GM23338 (cell line): ENCODE data around the gene LTB. TPM values are rescaled to one million over a fixed set of nuclear protein-coding genes. Genes with fewer than 3 reads are reported as not detected.

Source experiments
- ATAC-seq: fragments of 200-7000 bp; cut with Tn5 transposase; 3 replicates; pipeline ENCODE4 v1.9.1; 2020
- DNase-seq: peaks from one replicate; pipeline ENCODE4 v3.0.0-alpha.2; 2015; ENCODE audit warnings: low spot score
- H2AFZ ChIP-seq: fragments of 200-600 bp; sonication (generic); 2 replicates; pipeline ENCODE4 v1.8.0; 2016; ENCODE audit warnings: antibody characterized with exemption, mild to moderate bottlenecking, moderate library complexity
- H3F3A ChIP-seq: fragments of 200-600 bp; sonication (generic); replicated peaks from 2 replicates; pipeline ENCODE4 v1.8.0; 2017; ENCODE audit warnings: antibody characterized with exemption, mixed run types, low read depth
- H3K27ac ChIP-seq: fragments of 200-600 bp; sonication (generic); 2 replicates; pipeline ENCODE4 v1.6.1; 2016; ENCODE audit warnings: low read depth
- H3K27me3 ChIP-seq: fragments of 200-600 bp; sonication (generic); 2 replicates; pipeline ENCODE4 v1.8.0; 2016; ENCODE audit warnings: mild to moderate bottlenecking, mixed run types, moderate library complexity; ENCODE audit not compliant: insufficient read depth
- H3K36me3 ChIP-seq: fragments of 200-600 bp; sonication (generic); 2 replicates; pipeline ENCODE4 v1.8.0; 2016; ENCODE audit warnings: mild to moderate bottlenecking; ENCODE audit not compliant: insufficient read depth
- H3K4me1 ChIP-seq: fragments of 200-600 bp; sonication (generic); 2 replicates; pipeline ENCODE4 v1.8.0; 2016; ENCODE audit warnings: mild to moderate bottlenecking, moderate library complexity; ENCODE audit not compliant: insufficient read depth
- H3K4me2 ChIP-seq: fragments of 200-600 bp; sonication (generic); 2 replicates; pipeline ENCODE4 v1.7.1; 2017; ENCODE audit warnings: mixed run types
- H3K4me3 ChIP-seq: fragments of 200-600 bp; sonication (generic); 2 replicates; pipeline ENCODE4 v1.6.1; 2016; ENCODE audit warnings: mixed run types
- H3K79me2 ChIP-seq: fragments of 200-600 bp; sonication (generic); replicated peaks from 2 replicates; pipeline ENCODE4 v1.8.0; 2017; ENCODE audit warnings: mild to moderate bottlenecking; ENCODE audit not compliant: insufficient read depth
- H3K9me2 ChIP-seq: fragments of 200-600 bp; sonication (generic); 2 replicates; pipeline ENCODE4 v1.8.0; 2017; ENCODE audit not compliant: insufficient read depth
- H4K20me1 ChIP-seq: fragments of 200-600 bp; sonication (generic); replicated peaks from 2 replicates; pipeline ENCODE4 v1.8.0; 2017; ENCODE audit warnings: mild to moderate bottlenecking; ENCODE audit not compliant: insufficient read depth
- H3K27ac Mint-ChIP-seq: 2 replicates; pipeline ENCODE4 v1.8.0; 2020; ENCODE audit warnings: inconsistent platforms, mild to moderate bottlenecking, moderate library complexity, mixed read lengths
- H3K27me3 Mint-ChIP-seq: 3 replicates; pipeline ENCODE4 v1.8.0; 2022; ENCODE audit warnings: low read depth, mild to moderate bottlenecking, moderate library complexity, mixed read lengths, inconsistent platforms; ENCODE audit not compliant: insufficient read depth, poor library complexity
- H3K36me3 Mint-ChIP-seq: 3 replicates; pipeline ENCODE4 v1.8.0; 2021; ENCODE audit warnings: low read depth, mild to moderate bottlenecking, inconsistent platforms, moderate library complexity, mixed read lengths
- H3K4me1 Mint-ChIP-seq: 3 replicates; pipeline ENCODE4 v1.8.0; 2020; ENCODE audit warnings: mild to moderate bottlenecking, inconsistent platforms, mixed read lengths
- H3K4me3 Mint-ChIP-seq: 3 replicates; pipeline ENCODE4 v1.8.0; 2021; ENCODE audit warnings: moderate library complexity, mild to moderate bottlenecking, inconsistent platforms, mixed read lengths
- H3K9me3 Mint-ChIP-seq: 3 replicates; pipeline ENCODE4 v1.8.0; 2020; ENCODE audit warnings: moderate library complexity, mild to moderate bottlenecking, inconsistent platforms, mixed read lengths
- CREB1 ChIP-seq: fragments of 250-450 bp; sonication (Bioruptor Pico); IDR thresholded peaks from 2 replicates; pipeline ENCODE4 v1.5.0; 2020; ENCODE audit warnings: low read depth, mild to moderate bottlenecking, moderate library complexity
- CTCF ChIP-seq, 2 experiments: fragments of 200-600 bp in 1 of 2; sonication (generic) in 1 of 2; conservative IDR thresholded peaks; 2 replicates each; pipeline versions ENCODE4 v1.5.1 to v1.6.1; 2016 to 2017; ENCODE audit warnings: antibody characterized with exemption in 2 of 2, low read depth in 2 of 2, mild to moderate bottlenecking in 2 of 2, moderate library complexity in 1 of 2
- ETS1 ChIP-seq: IDR thresholded peaks from 2 replicates; pipeline ENCODE4 v1.6.1; 2016; ENCODE audit warnings: antibody characterized with exemption
- EZH2 ChIP-seq: fragments of 200-600 bp; sonication (generic); IDR thresholded peaks from one replicate; pipeline ENCODE4 v1.8.0; 2017; ENCODE audit warnings: antibody characterized with exemption, mild to moderate bottlenecking, low read depth; ENCODE audit not compliant: unreplicated experiment
- EZH2phosphoT487 ChIP-seq: fragments of 200-600 bp; sonication (generic); IDR thresholded peaks from one replicate; pipeline ENCODE4 v1.8.1; 2018; ENCODE audit warnings: antibody characterized with exemption; ENCODE audit not compliant: unreplicated experiment
- JUNB ChIP-seq: IDR thresholded peaks from one replicate; pipeline ENCODE4 v1.6.1; 2016; ENCODE audit warnings: antibody characterized with exemption; ENCODE audit not compliant: unreplicated experiment
- NANOG ChIP-seq: IDR thresholded peaks from 2 replicates; pipeline ENCODE4 v1.6.1; 2016; ENCODE audit warnings: antibody characterized with exemption, borderline replicate concordance
- POLR2AphosphoS5 ChIP-seq: IDR thresholded peaks from 2 replicates; pipeline ENCODE4 v1.6.1; 2016; ENCODE audit warnings: antibody characterized with exemption, low read depth
- REST ChIP-seq: IDR thresholded peaks from one replicate; pipeline ENCODE4 v1.6.1; 2018; ENCODE audit warnings: antibody characterized with exemption; ENCODE audit not compliant: unreplicated experiment
- STAT1 ChIP-seq: IDR thresholded peaks from one replicate; pipeline ENCODE4 v1.6.1; 2016; ENCODE audit warnings: antibody characterized with exemption; ENCODE audit not compliant: unreplicated experiment
- ZNF114 ChIP-seq: fragments of 250-450 bp; sonication (Bioruptor Pico); IDR thresholded peaks from 2 replicates; pipeline ENCODE4 v1.5.0; 2020; ENCODE audit warnings: mild to moderate bottlenecking, moderate library complexity
- ZNF331 ChIP-seq: fragments of 250-450 bp; sonication (Bioruptor Pico); IDR thresholded peaks from 2 replicates; pipeline ENCODE4 v1.5.0; 2020; ENCODE audit warnings: low read depth, mild to moderate bottlenecking, moderate library complexity
- ZNF462 ChIP-seq: fragments of 250-450 bp; sonication (Bioruptor Pico); IDR thresholded peaks from 2 replicates; pipeline ENCODE4 v1.5.0; 2020; ENCODE audit warnings: mild to moderate bottlenecking, moderate library complexity
- polyA plus RNA-seq: library from polyadenylated mRNA; unstranded; fragments of >200 nt; fragmentation: Nextera tagmentation; extraction: Ambion mirVana; gene quantifications from 2 replicates; pipeline ENCODE4 v1.2.1, GENCODE V29; 2016
- total RNA-seq: library from RNA; depleted of rRNA; stranded (reverse); fragments of >200 nt; shearing (Covaris generic); gene quantifications from 2 replicates; pipeline ENCODE4 v1.2.3, GENCODE V29; 2014

Gene LTB
- total and polyA plus RNA-seq, 2 experiments from 2014 or later = 1.7 TPM; not detected in 1

GRCh38 chr6:31624070-31624469 is 41.8 kb upstream of the LTB start (continued):
- no peak for TF ChIP-seq CREB1 (CRISPR knock-in tag)
- TF ChIP-seq EZH2 = no peak
- no peak for TF ChIP-seq ZNF331 (CRISPR knock-in tag)
- no peak for TF ChIP-seq NANOG
- TF ChIP-seq ZNF114 = no peak

GRCh38 chr6:31622684-31623091 is 40.5 kb upstream of the LTB start:
- Histone ChIP-seq H3K4me1 (peaks cover 15% of the 10 kb centered on the region), H3K27me3 (no peaks in the 10 kb centered on the region), H3K9me2 (no peaks in the 10 kb centered on the region), H3K79me2 (peaks cover 54% of the 10 kb centered on the region), H4K20me1 (peaks cover 43% of the 10 kb centered on the region), H3K27ac (no peak overlapping the region), H3K4me3 (peak overlapping the region; percentile 100), H2AFZ (no peak overlapping the region), H3K36me3 (peaks cover 52% of the 10 kb centered on the region), H3K4me2 (peak overlapping the region; percentile 99), H3F3A (peaks cover 36% of the 10 kb centered on the region)
- Mint-ChIP-seq H3K27me3 (peaks cover 28% of the 10 kb centered on the region), H3K9me3 (peaks cover 6% of the 10 kb centered on the region), H3K27ac (peak overlapping the region; percentile 99), H3K4me3 (peak overlapping the region; percentile 94), H3K4me1 (peaks cover 9% of the 10 kb centered on the region), H3K36me3 (peaks cover 75% of the 10 kb centered on the region)
- TF ChIP-seq NANOG = no peak
- no peak for TF ChIP-seq JUNB
- no peak for TF ChIP-seq CREB1 (CRISPR knock-in tag)
- TF ChIP-seq EZH2 = no peak
- TF ChIP-seq REST = no peak
- TF ChIP-seq ZNF114 = no peak
- no peak for TF ChIP-seq ZNF331 (CRISPR knock-in tag)
- no peak for TF ChIP-seq ZNF462 (CRISPR knock-in tag)
- TF ChIP-seq POLR2AphosphoS5 = no peak
- TF ChIP-seq CTCF (conservative IDR thresholded peaks at IDR 0.05; ENCODE audit: low read depth in 2 of 2) = no peak
- no peak for TF ChIP-seq ETS1
- TF ChIP-seq STAT1 = no peak
- no peak for TF ChIP-seq EZH2phosphoT487
- DNase-seq (no peak), ATAC-seq (no peak)
